NCI-H526 treated with DMSO at 0.1 percent for 48 hours (cell line): Measurements from ENCODE around the gene RGS7.
"Not testable (repeated sequence)": the region's sequence is repeated elsewhere in the genome, so short reads cannot be mapped to it uniquely, and the experiment has no call there.

Source experiments
- DNase-seq: peaks from one replicate; lab custom pipeline; 2025; lab: John Stamatoyannopoulos, UW

Gene RGS7

DNA sequence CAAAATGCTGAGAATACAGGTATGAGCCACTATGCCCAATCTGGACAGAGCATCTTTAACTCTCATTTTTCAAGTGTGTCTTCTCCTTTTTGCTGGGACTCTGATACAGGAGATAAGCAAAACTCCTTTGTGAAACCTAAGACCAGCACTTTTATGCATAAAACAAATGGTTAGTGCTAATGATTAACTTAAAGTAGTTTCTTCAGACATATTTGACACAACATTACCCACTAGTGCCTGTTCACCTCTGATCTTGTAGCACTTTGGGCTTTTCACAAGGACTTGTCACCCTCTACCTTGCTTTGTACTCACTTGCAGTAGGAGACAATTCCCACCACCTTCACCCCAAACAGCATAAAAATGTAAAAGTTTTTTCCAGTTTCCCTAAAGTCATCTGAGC is 216.3 kb downstream of the RGS7 start:
- no peak for DNase-seq

DNA sequence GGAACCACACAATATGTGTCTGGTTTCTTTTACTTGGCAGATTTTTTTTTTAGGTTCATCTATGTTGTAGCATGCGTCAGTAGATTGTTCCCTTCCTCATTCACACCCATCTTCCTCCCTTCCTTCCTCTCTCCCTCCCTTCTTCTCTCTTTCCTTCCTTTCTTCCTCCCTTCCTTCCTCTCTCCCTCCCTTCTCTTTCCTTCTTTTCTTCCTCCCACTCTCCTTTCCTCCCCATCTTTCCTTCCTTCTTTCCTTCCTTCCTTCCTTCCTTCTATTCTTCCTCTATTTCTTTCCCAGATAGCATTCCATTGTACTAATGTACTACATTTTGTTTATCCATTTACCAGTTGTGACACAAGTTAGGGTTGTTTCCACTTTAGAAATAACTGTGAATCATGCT is 218.0 kb downstream of the RGS7 start:
- DNase-seq = no peak

DNA sequence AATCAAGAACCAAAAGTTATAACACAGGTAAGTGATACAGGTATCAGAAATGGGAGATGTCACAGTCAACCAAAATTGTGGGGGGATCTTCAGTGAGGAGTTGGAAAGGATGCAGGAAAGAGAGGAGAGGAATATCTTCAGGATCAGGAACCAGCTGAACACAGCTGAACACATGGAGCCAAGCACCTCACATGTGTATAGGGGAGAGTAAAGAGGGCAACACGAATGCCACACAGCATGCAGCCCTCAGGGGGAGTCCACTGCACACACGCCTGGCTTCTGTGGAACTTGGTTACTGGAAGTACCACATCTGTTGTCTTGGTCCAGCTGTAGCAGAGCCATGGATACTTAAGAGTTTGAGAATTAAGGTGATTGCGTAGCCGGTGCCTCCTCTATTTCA is 218.8 kb downstream of the RGS7 start:
- no peak for DNase-seq

DNA sequence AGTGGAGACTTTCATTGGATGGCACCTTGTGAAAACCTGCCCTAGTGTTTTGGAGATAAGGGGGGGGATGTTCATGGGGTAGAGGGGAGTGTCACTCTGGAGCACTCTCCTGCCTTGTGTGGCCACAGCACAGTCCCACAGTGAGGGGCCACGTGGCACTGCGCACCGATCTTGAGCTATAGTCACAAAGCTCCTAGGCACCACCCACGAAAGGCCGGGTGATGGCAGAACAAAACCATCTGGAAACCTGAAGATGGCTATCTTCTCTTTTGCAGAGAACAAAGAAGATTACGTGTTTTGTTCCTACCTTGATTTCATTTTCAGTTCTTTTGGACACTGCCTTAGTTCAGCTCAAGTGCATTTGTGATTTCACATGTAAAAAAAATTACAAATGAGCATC is 220.6 kb downstream of the RGS7 start:
- no peak for DNase-seq

DNA sequence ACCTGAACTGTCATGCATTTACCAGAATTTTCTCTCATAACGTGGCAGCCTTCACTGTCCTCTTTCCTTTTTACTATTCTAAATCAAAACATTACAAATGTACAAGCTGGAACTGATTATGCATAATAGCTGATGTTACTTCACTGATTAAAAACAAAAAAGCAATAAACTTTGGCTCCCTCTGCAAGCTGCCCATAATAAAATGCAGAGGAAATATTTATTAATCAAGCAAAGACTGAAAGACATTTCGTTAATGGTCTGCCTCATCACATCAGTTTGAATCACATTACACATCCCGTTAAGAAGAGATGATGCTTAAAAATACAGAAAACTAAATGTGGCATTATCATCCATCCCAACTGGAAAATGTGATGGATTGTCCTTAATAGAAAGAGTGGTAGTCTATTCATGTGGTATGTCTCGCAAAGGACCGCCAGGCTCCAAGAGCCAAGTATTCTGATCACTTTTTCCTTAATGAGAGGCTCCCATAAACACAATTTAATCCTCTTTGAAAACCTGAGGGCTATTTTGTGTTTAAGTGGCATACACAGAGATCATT is 225.3 kb downstream of the RGS7 start:
- no peak for DNase-seq

DNA sequence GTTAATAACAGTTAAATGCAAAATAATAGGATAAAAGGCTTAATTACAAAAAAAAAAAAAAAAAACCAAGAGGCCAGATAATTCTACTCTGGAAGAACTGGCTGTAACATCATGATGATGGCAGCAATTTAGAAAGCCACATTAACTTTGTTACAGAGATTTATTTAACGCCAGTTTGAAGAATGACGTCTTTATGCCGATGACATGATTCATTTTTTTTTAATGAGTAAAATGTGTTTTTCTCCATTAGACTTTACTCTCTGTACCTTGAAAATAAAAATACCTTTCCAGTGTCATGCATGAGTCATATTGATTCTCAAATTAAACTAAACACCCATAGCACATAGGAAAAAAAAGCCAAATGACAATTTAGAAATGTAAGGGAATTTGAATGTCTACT is 226.1 kb downstream of the RGS7 start:
- no peak for DNase-seq

DNA sequence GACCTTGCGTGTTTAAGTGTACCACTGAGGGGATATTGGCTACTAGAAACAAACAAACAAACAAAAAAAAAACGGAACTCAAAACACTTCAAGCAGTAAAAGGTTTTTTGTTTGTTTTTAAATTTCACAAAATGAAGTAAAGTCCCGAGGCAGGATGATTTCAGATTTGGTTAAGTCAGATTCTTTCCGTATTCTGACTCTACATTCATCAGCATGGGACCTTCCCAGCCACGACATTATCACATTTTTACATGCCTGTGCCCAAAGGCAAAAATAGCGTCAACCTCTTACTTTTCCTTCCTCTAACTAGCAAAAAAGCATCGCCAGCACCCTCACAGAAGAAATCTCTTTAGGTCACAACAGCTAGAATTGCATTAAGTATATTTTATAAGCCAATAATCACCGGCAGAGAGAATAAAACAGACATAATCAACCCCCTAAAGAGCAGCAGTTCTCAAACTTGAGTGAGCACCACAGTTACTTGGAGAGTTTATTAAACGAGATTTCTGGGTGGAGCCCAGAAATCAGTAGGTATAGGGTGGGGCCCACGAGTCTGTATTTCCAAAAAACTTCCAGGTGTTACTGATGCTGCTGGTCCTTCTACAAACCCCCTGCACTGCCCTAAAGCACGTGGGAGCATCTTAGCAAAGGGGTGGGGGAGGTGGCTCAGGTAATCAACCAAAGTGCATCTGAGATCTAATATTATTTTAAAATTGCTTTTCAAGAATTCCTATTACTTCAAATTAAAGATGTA is 227.6 kb downstream of the RGS7 start:
- no peak for DNase-seq

DNA sequence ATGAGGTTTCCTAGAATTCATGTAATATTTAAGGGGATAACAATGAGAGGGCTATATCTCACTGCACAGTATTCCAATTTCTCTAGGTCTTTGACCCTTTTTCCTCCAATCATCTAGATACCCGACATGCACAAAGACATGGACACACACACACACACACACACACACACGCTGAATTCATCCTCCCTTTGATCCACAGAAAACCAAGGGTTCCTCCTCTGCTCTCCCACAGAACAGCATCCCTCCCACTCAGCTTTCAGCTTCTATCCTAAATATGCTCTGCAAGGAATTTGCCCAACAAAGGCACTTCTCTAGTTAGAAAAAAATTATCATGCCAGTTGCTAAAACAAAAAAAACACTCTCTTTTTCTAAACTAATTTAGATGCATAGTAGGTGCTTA is 231.7 kb downstream of the RGS7 start:
- DNase-seq = no peak

DNA sequence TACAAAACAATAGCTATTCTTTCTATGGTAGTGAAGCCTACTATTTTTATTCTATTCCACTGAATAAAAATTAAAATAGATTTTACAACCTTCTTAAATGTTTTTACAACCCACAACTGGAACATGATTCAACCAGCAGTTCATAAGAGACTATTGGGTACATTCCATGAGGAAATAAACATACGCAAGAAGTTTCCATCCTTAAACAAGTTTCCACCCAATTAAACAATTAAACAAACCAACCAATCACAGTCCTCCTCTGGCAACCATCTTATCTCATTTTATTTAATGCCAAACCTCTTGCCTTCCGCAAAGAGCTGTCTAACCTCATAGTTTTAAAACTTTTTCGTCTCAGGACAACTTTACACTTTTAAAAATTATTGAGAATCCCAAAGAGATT is 239.0 kb downstream of the RGS7 start:
- no peak for DNase-seq

DNA sequence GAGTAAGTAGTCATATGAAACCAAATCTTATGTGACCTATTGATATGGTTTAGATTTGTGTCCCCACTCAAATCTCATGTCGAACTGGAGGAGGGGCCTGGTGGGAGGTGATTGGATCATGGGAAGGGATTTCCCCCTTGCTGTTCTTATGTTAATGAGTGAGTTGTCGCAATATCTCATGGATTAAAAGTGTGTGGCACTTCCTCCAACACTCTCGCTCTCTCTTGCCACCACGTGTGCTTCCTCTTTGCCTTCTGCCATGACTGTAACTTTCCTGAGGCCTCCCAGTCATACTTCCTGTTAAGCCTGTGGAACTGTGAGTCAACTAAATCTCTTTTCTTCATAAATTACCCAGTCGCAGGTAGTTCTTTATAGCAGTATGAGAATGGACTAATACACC is 241.2 kb downstream of the RGS7 start:
- no peak for DNase-seq

DNA sequence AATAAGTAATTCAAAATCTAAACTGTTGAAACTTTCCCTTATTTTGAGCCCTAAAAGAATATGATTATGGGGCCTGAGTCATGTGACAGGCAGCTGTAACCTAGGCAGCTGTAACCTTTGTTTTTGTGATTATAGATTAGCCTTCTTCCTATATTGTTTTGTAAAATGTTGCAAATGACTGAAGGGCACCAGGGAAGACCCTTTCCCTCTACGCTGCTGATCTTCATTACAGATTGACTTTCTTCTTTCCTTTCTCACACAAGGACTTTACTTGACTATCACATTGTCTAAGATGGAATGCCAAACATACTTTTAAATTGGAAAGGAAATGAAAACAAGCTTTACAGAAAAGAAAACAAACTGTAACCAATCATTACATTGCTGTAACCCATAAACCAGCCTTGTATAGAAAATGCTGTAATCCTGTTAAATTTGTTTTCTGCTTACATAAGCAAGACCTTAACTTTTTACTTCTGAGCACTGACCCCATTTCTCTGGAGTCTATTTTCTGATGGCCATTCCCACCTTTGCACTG is 242.2 kb downstream of the RGS7 start:
- DNase-seq = no peak

DNA sequence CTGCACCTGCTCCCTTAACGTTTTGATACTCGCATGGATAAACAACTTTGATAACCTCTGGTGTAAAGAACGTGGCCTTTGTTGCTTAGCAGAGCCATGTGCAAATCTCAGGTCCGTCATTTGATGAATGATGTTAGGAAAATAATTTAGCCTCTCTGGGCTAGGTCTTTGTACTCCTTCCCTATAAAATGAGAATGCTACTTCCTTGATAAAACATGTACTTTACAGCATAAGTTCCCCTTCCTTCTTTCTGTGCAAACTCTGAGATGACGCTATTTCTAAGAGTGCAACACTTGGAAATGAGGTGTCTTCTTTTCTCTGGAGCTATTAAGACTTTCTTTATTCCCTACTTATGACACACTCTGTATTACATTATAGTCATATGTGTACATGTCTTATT is 243.4 kb downstream of the RGS7 start:
- DNase-seq = no peak

DNA sequence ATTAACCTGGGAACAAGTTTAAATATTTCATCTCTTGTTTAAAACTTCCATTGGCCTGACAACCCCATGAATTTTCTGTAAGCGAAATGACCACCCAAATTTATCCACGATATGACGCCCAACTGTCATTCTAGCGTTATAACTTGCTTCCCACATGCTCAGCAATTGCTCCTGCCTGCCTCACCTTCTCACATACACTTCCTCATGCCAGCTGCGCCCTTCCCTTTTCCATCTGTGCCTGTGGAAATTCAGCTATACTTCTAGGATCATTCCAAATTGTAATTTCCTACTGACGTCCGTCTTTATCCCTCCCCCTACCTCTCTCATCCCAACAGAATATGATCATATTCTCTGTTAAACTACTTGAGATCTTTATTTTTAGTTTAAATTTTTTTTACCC is 248.0 kb downstream of the RGS7 start:
- DNase-seq = no peak

DNA sequence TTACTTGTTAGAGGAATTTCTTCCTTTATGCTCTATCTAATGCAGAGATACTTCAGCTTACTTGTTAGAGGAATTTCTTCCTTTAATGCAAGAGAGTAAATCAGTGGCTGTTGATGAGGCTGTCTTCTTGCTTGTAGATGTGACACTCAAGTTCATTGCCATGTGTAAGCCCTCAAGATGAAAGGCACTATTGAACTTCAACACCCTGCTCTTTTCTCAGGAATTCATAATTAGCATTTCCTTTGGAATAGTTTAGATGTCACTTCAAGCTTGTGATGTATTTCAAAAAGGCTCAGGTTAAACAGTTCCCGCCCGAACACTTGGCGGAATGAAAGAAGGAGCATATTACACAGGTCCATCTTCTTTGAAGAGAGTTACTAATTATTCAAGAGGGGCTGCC is 251.9 kb downstream of the RGS7 start:
- DNase-seq = no peak

DNA sequence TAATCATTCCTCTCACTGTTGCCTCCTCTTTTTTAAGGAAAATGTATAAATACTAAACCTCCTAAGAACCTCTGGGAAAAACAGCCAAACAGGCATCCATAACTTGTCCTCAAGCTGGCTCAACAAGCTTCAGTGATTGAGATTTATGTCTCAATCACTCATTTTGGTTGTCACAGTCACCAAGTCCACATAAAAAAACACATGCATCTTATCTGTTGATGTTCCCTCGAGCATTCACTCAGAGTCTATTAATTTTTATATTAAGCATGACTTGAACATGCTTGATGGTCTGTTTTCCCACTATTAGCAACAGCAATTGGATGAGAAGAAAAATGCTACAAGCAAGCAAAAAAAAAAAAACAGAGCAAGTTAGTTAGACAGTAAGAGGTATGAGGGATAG is 254.3 kb downstream of the RGS7 start:
- DNase-seq = no peak

DNA sequence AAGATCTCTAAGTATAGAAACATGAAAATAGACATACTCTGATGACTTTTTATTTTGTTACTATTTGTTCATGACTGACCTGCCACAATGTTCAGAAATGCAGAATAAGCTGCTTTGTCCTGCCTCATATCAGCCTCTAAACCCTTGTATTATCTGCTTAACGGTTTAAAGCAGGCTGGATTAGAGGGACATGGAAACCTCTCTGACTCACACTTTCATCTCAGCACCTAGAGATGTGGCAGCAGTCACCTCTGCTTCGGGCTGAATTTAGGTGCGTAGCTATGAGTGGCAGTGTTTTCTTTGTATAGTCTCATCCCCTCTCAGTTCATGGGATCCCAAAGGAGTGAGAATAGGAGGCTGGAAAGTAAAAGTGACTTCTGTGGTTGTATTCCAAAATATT is 255.4 kb downstream of the RGS7 start:
- no peak for DNase-seq

DNA sequence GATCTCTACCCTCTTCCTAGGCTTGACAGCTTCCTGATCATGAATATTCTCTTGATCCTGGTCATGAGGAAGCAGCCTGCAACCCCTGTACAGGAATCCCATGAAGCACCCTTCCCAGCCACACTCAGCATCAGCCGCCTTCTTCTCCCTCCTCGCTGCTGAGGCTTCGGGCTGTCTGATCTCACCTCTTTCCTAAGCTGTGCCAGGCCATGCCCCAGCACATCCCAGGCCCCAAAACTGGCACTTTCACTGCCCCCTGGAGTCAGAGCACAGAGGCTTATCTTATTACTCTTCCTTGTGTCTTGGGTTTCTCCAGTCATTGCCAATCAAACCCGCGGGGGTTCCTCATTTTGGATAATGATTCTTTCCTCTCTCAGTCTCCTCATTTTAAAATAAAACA is 259.5 kb downstream of the RGS7 start:
- no peak for DNase-seq

DNA sequence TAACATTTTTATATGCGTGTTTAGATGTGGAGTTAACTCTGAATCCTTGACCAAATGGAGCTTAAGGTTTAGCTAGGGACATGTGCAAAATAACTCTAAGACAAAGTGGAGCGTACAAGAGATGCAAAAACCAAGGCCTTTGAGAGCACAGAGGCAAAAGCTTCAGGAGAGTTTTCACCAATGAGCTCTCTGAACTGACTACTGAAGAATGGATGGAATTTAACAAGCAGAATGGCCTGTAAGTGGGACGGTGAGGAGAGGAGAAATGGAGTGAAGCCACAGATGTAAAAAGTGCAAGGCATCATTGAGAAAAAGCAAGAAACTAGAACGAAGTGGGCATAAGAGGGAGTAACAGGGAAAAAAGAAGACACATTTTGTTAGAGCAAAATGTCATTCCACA is 260.0 kb downstream of the RGS7 start:
- DNase-seq = no peak

DNA sequence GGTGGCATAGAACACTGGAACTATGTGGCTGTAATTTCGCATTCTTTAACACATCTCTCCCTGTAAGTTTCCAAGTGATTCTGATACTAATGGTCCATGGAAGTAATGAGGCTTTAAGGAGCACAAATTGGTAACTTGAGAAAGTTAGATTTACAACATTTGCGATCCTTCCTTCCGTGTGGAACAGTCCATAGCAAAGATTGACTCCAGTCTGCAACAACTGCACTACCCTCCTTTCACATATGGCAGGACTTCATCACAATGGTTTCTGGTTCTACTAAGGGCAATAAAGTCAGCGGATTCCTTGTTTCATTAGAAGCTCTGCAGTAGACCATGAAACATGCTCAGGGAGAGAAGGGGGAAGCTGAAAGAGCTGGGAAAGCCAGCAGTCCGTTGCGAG is 261.2 kb downstream of the RGS7 start:
- DNase-seq = no peak

DNA sequence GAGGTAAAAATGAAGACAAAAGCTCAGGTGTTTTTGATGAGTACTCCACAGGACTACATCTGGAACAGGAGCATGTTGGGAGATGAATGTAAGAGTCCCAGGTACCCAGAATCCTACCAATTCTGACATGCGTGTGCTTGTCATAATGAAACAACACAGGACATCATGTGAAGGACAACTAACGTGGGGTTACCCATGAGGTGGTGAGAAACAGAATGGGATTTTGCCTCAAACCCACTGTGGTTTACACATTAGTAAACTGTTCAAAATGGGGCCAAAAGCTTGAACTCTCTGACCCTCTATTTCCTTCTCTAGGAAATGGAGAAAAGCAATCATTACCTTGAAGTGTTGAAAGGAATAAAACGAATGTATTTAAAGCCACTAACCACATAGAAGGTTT is 266.2 kb downstream of the RGS7 start:
- DNase-seq = no peak

DNA sequence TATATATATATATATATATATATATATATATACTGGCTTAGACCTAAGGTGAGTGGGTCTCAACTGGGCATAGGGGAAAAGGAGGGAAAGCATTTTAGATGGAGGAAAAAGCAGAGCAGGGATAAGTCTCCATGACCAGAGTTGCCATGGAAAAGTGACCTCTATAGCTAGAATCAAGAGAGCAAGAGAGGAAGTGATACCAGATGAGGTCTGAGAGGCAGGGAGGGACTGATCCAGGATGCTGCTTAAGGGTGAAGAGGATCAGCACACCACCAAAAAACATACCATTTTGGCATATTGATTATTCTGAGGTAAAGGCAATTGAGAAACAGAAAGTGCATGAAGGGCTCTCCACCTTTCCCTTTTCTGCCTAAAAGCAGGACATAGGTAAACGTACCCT is 267.9 kb downstream of the RGS7 start:
- DNase-seq = not testable (repeated sequence)

DNA sequence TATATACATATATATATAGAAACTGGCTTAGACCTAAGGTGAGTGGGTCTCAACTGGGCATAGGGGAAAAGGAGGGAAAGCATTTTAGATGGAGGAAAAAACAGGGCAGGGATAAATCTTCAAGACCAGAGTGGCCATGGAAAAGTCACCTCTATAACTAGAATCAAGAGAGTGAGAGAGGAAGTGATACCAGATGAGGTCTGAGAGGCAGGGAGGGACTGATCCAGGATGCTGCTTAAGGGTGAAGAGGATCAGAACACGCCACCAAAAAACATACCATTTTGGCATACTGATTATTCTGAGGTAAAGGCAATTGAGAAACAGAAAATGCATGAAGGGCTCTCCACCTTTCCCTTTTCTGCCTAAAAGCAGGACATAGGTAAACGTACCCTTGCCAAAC is 268.9 kb downstream of the RGS7 start:
- not testable (repeated sequence) for DNase-seq

DNA sequence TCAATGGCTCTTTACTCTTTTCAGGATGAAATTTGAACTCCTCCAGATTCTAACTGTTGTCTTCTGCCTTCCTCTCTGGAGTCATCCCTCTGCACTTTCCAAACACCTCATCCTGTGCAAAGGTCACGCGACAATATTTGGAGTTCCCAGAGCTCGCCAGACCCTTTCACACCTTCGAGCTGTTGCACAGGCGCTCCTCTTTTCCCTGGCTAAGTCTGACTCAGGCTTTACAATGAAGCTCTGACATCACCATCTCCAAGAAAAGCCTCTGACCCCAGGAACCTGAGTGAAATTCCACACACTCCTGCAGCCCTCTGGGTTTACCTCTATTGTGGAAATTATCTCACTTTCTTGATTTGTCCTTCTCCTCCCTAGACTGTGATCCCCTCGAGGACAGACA is 270.3 kb downstream of the RGS7 start:
- no peak for DNase-seq

DNA sequence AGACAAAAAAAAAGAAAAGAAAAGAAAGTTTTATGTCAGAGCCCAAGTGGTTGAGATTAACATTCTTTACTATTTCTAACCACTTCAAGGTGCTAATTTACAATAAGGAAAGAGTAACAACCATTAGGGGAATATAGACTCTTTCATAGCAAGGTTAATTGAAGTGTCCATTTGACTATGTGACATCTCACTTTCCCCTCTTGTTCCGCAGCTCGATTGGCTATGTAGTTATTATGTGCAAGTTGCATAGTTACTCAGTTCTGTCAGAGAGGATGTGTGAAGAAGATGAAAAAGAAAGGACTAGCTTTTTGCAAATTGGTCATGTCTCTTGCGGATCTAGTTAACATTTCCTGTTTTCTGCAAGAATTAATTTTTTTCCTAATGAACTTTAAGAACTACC is 273.7 kb downstream of the RGS7 start:
- no peak for DNase-seq
